CD4-positive, alpha-beta T cell (primary cell): ENCODE data around the gene TLL1. TPM values are rescaled to one million over a fixed set of nuclear protein-coding genes. Genes with fewer than 3 reads are reported as not detected.

ENCODE experiments used
- ATAC-seq: fragments of 200-7000 bp; cut with Tn5 transposase; one replicate; pipeline ENCODE4 v1.10.0; 2022; ENCODE audit warnings: mild to moderate bottlenecking; ENCODE audit not compliant: poor library complexity
- CTCF ChIA-PET: fragments of 350-600 bp; sonication (Branson Sonifier 250); formaldehyde crosslinking; loops from one replicate; lab custom pipeline; 2021; ENCODE audit warnings: antibody characterized with exemption, inconsistent platforms; lab: Charles Lee
- POLR2A ChIA-PET: fragments of 350-600 bp; sonication (Branson Sonifier 250); formaldehyde crosslinking; loops from one replicate; lab custom pipeline; 2021; ENCODE audit warnings: antibody characterized with exemption, inconsistent platforms; lab: Charles Lee
- DNase-seq, 14 experiments: peaks; one replicate each; pipeline ENCODE4 v3.0.0-alpha.2; 2013 to 2020; ENCODE audit warnings: mixed read lengths in 2 of 14
- H3K27ac ChIP-seq, 2 donors: one replicate each; pipeline versions ENCODE4 v1.5.1 to v1.7.0; 2013; ENCODE audit warnings: low read length in 2 of 2, low read depth in 1 of 2, mild to moderate bottlenecking in 1 of 2
- H3K27me3 ChIP-seq, 2 experiments: 1 replicate in 1 of 2; 2 replicates in 1 of 2; pipeline versions ENCODE4 v1.6.1 to v1.7.0; 2013; ENCODE audit warnings: low read length in 2 of 2, control low read depth in 1 of 2, mild to moderate bottlenecking in 1 of 2, moderate library complexity in 1 of 2; ENCODE audit not compliant: insufficient read depth in 2 of 2, control insufficient read depth in 1 of 2
- H3K36me3 ChIP-seq: one replicate; pipeline ENCODE4 v1.6.1; 2013; ENCODE audit warnings: low read length, control low read depth; ENCODE audit not compliant: insufficient read depth
- H3K4me1 ChIP-seq: one replicate; pipeline ENCODE4 v1.6.1; 2013; ENCODE audit warnings: low read length, control low read depth; ENCODE audit not compliant: insufficient read depth
- H3K4me3 ChIP-seq: one replicate; pipeline ENCODE4 v1.5.1; 2013; ENCODE audit warnings: mild to moderate bottlenecking, low read length, moderate library complexity
- H3K9me3 ChIP-seq, 2 experiments: 1 replicate in 1 of 2; 2 replicates in 1 of 2; pipeline versions ENCODE4 v1.6.1 to v1.7.0; 2013; ENCODE audit warnings: low read length in 2 of 2, mild to moderate bottlenecking in 2 of 2, control low read depth in 1 of 2, moderate library complexity in 1 of 2; ENCODE audit not compliant: control insufficient read depth in 1 of 2, insufficient read depth in 1 of 2
- H3K27ac Mint-ChIP-seq: one replicate; pipeline ENCODE4 v1.8.0; 2020; ENCODE audit warnings: mixed read lengths
- H3K27me3 Mint-ChIP-seq: one replicate; pipeline ENCODE4 v1.8.0; 2021; ENCODE audit warnings: mixed read lengths
- H3K36me3 Mint-ChIP-seq: one replicate; pipeline ENCODE4 v1.8.0; 2021; ENCODE audit warnings: low read depth, mixed read lengths
- H3K4me1 Mint-ChIP-seq: one replicate; pipeline ENCODE4 v1.8.0; 2021; ENCODE audit warnings: low read depth, mixed read lengths
- H3K4me3 Mint-ChIP-seq: one replicate; pipeline ENCODE4 v1.8.0; 2020; ENCODE audit warnings: mild to moderate bottlenecking, mixed read lengths
- H3K9me3 Mint-ChIP-seq: one replicate; pipeline ENCODE4 v1.8.0; 2020; ENCODE audit warnings: mixed read lengths
- CTCF ChIP-seq: fragments of 200-600 bp; IDR thresholded peaks from one replicate; pipeline ENCODE4 v1.8.0; 2022; ENCODE audit warnings: antibody characterized with exemption, mild to moderate bottlenecking
- intact Hi-C, 2 experiments: fragments of 100-400 bp; cut with DNase I in 1 of 2; cut with micrococcal nuclease in 1 of 2; formaldehyde crosslinking; loops; one replicate each; pipeline versions ENCODE4 v1.15.1 to v1.9.0; 2023 to 2025; cut with DNase I, micrococcal nuclease
- total RNA-seq, 174 experiments: library from RNA in 2 of 174; stranded (reverse) in 2 of 174; gene quantifications; one replicate each; pipeline ENCODE4 v1.2.3 and lab custom pipeline; 2021 to 2026

TLL1 gene
- total RNA-seq, 2 experiments from 2014 or later = not detected

GRCh38 chr4:165971933-165972332 is 98.9 kb downstream of the TLL1 start:
- H3K4me3 ChIP-seq = no peak overlapping the region
- H3K4me1 Mint-ChIP-seq = no peaks in the 10 kb centered on the region
- no peaks in the 10 kb centered on the region for H3K36me3 ChIP-seq
- H3K4me1 ChIP-seq = no peaks in the 10 kb centered on the region
- intact Hi-C loops = no loop called here
- no peaks in the 10 kb centered on the region for H3K27me3 Mint-ChIP-seq
- no peak overlapping the region for H3K27ac Mint-ChIP-seq
- TF ChIP-seq CTCF = no peak
- no peaks in the 10 kb centered on the region for H3K27me3 ChIP-seq
- ChIA-PET CTCF (no interaction called here), POLR2A (no interaction called here)
- peaks cover 0 to 7% of the 10 kb centered on the region in 2 experiments for H3K9me3 ChIP-seq
- DNase-seq (no peak), ATAC-seq (no peak)
- H3K36me3 Mint-ChIP-seq = no peaks in the 10 kb centered on the region
- no peak overlapping the region for H3K4me3 Mint-ChIP-seq
- peaks cover 7% of the 10 kb centered on the region for H3K9me3 Mint-ChIP-seq
- no peak overlapping the region for H3K27ac ChIP-seq

GRCh38 chr4:165972747-165973146 is 99.7 kb downstream of the TLL1 start:
- POLR2A ChIA-PET = no interaction called here
- H3K27me3 Mint-ChIP-seq = no peaks in the 10 kb centered on the region
- DNase-seq (no peak), ATAC-seq (no peak)
- H3K27ac Mint-ChIP-seq = no peak overlapping the region
- peaks cover under 1% of the 10 kb centered on the region for H3K9me3 Mint-ChIP-seq
- no peak overlapping the region for H3K4me3 ChIP-seq
- no peaks in the 10 kb centered on the region for H3K4me1 ChIP-seq
- no peak overlapping the region for H3K27ac ChIP-seq
- TF ChIP-seq CTCF = no peak
- no peaks in the 10 kb centered on the region for H3K36me3 ChIP-seq
- H3K4me3 Mint-ChIP-seq = no peak overlapping the region
- H3K4me1 Mint-ChIP-seq = no peaks in the 10 kb centered on the region
- intact Hi-C loops = no loop called here
- H3K36me3 Mint-ChIP-seq = no peaks in the 10 kb centered on the region
- no peaks in the 10 kb centered on the region for H3K27me3 ChIP-seq
- H3K9me3 ChIP-seq = peaks cover 0 to 7% of the 10 kb centered on the region in 2 experiments
- CTCF ChIA-PET = no interaction called here

- POLR2A ChIA-PET = no interaction called here
- Histone ChIP-seq H3K27ac (no peak overlapping the region), H3K9me3 (no peaks in the 10 kb centered on the region), H3K4me1 (no peaks in the 10 kb centered on the region), H3K36me3 (no peaks in the 10 kb centered on the region), H3K27me3 (no peaks in the 10 kb centered on the region), H3K4me3 (no peak overlapping the region)
- Mint-ChIP-seq H3K27ac (no peak overlapping the region), H3K36me3 (no peaks in the 10 kb centered on the region), H3K4me3 (no peak overlapping the region), H3K4me1 (no peaks in the 10 kb centered on the region), H3K27me3 (no peaks in the 10 kb centered on the region), H3K9me3 (peaks cover 2% of the 10 kb centered on the region)
- CTCF ChIA-PET = no interaction called here
- no peak for TF ChIP-seq CTCF
- ATAC-seq (no peak), DNase-seq (no peak)
- intact Hi-C loops = no loop called here
Measured at GRCh38 chr4:165982934-165983333, 109.9 kb downstream of the TLL1 start.
